Upper lobe of left lung (tissue), 4 donors: ENCODE results near the gene PLA2G5.

Experiments
- CTCF ChIP-seq, 6 experiments: fragments of 450-650 bp in 4 of 6; fragments of 200-600 bp in 2 of 6; sonication (generic) in 2 of 6; IDR thresholded peaks; one replicate each; pipeline ENCODE4 v1.5.1; 2016 to 2019; ENCODE audit warnings: antibody characterized with exemption in 6 of 6
- POLR2AphosphoS5 ChIP-seq, 2 donors: sonication (generic); formaldehyde crosslinking; IDR thresholded peaks; one replicate each; pipeline ENCODE4 v1.5.1; 2017; ENCODE audit warnings: antibody characterized with exemption in 2 of 2

- no peak for TF ChIP-seq CTCF (IDR thresholded peaks at IDR 0.05)
- TF ChIP-seq POLR2AphosphoS5 (IDR thresholded peaks at IDR 0.05) = no peak
Measured at GRCh38 chr1:20029178-20029912, 40.6 kb upstream of the PLA2G5 start.
